ENCODE measurements around the gene NOTCH3. TPM values are rescaled to one million over a fixed set of nuclear protein-coding genes. Genes with fewer than 3 reads are reported as not detected.

Gene NOTCH3
- total RNA-seq, 1 experiment from 2014 or later = 39.4 TPM

- CTCF ChIA-PET = no interaction called here
- H3K27me3 ChIP-seq (ENCODE audit: insufficient read depth, low read length) = no peaks in the 10 kb centered on the region
- peaks cover 4 to 12% of the 10 kb centered on the region in 2 experiments; a peak in 3 of 4 replicates for H3K4me1 ChIP-seq (ENCODE audit: control insufficient read depth in 1 of 2, insufficient read depth in 2 of 2, low read length in 2 of 2)
- H3K9me2 ChIP-seq (ENCODE audit: insufficient read depth) = no peaks in the 10 kb centered on the region
- H3K9ac ChIP-seq (ENCODE audit: low read length) = no peak overlapping the region
- no peaks in the 10 kb centered on the region for H3K79me2 ChIP-seq (ENCODE audit: insufficient read depth, low read length)
- intact Hi-C loops (cut with micrococcal nuclease) = no loop called here
- no peaks in the 10 kb centered on the region for H3K36me3 ChIP-seq (ENCODE audit: control insufficient read depth in 1 of 2, insufficient read depth in 2 of 2, low read length in 2 of 2)
- RAD21 ChIA-PET (ENCODE audit: low non-redundant PET in 1 of 2, low total read pairs in 2 of 2, uncharacterized antibody in 2 of 2, unreplicated experiment in 2 of 2) = no interaction called here
- TF ChIP-seq SRF (IDR thresholded peaks at IDR 0.05; ENCODE audit: low read depth) (no peak), YY1 (IDR thresholded peaks at IDR 0.05; ENCODE audit: extremely low read depth, insufficient replicate concordance, low read depth, low read length) (no peak), POLR2AphosphoS5 (IDR thresholded peaks at IDR 0.05; ENCODE audit: low read depth, low read length) (no peak), FOSL1 (IDR thresholded peaks at IDR 0.05; ENCODE audit: low read depth) (peak; percentile 36; the same call in 1 of the 2 replicates)
- POLR2A ChIA-PET = no interaction called here
- H3K27ac ChIP-seq (ENCODE audit: low read depth, low read length) = no peak overlapping the region
- H3K4me2 ChIP-seq (ENCODE audit: low read length) = peak overlapping the region; percentile 31
- DNase-seq (ENCODE audit: low read depth, low spot score) (no peak), ATAC-seq (peak; percentile 78)
- H2AFZ ChIP-seq (ENCODE audit: low read depth, low read length, poor library complexity, severe bottlenecking) = no peak overlapping the region
- BruUV-seq (replicated peaks) = no TSS peak
- H3K9me3 ChIP-seq (ENCODE audit: control insufficient read depth in 1 of 2, insufficient read depth in 1 of 2, low read depth in 1 of 2, low read length in 2 of 2) = no peaks in the 10 kb centered on the region
- no peak overlapping the region for H3K4me3 ChIP-seq (replicated peaks in 1 of 2; ENCODE audit: low read depth in 1 of 2, low read length in 2 of 2)
- no peaks in the 10 kb centered on the region for H4K20me1 ChIP-seq (ENCODE audit: insufficient read depth)
These were observed 9.6 kb upstream of the NOTCH3 start for GRCh38 chr19:15210323-15210781.

- Histone ChIP-seq H3K9me3 (ENCODE audit: control insufficient read depth in 1 of 2, insufficient read depth in 1 of 2, low read depth in 1 of 2, low read length in 2 of 2) (no peaks in the 10 kb centered on the region), H4K20me1 (ENCODE audit: insufficient read depth) (no peaks in the 10 kb centered on the region), H3K27ac (ENCODE audit: low read depth, low read length) (no peak overlapping the region), H3K4me3 (replicated peaks in 1 of 2; ENCODE audit: low read depth in 1 of 2, low read length in 2 of 2) (peak overlapping the region; percentile 21 to 69), H3K36me3 (ENCODE audit: control insufficient read depth in 1 of 2, insufficient read depth in 2 of 2, low read length in 2 of 2) (peaks cover 0 to 3% of the 10 kb centered on the region in 2 experiments; a peak in 2 of 4 replicates), H2AFZ (ENCODE audit: low read depth, low read length, poor library complexity, severe bottlenecking) (peak overlapping the region; percentile 56), H3K27me3 (ENCODE audit: insufficient read depth, low read length) (no peaks in the 10 kb centered on the region), H3K9ac (ENCODE audit: low read length) (no peak overlapping the region), H3K9me2 (ENCODE audit: insufficient read depth) (no peaks in the 10 kb centered on the region), H3K4me2 (ENCODE audit: low read length) (peak overlapping the region; percentile 77), H3K4me1 (ENCODE audit: control insufficient read depth in 1 of 2, insufficient read depth in 2 of 2, low read length in 2 of 2) (peaks cover 15 to 30% of the 10 kb centered on the region in 2 experiments), H3K79me2 (ENCODE audit: insufficient read depth, low read length) (no peaks in the 10 kb centered on the region)
- ATAC-seq = no peak
- ChIA-PET POLR2A (interaction anchor here (0.7 to 0.8 kb wide), 2 partner anchors 182 to 733 kb away, joined by 4 to 5 read pairs; partner anchors contain the start of gene CYP4F11), RAD21 (ENCODE audit: low non-redundant PET in 1 of 2, low total read pairs in 2 of 2, uncharacterized antibody in 2 of 2, unreplicated experiment in 2 of 2) (no interaction called here), CTCF (no interaction called here)
- BruUV-seq (replicated peaks) = no TSS peak
- DNase-seq (ENCODE audit: low read depth, low spot score) = no peak
- intact Hi-C loops (cut with micrococcal nuclease) = no loop called here
- TF ChIP-seq ZNF274 (IDR thresholded peaks at IDR 0.05; ENCODE audit: low read depth, low read length) (no peak), ELF1 (IDR thresholded peaks at IDR 0.05; ENCODE audit: borderline replicate concordance, low read depth) (no peak), POLR2AphosphoS5 (IDR thresholded peaks at IDR 0.05; ENCODE audit: low read depth, low read length) (no peak), EGR1 (IDR thresholded peaks at IDR 0.05; ENCODE audit: low read depth) (no peak), JUND (IDR thresholded peaks at IDR 0.05) (no peak), EZH2phosphoT487 (IDR thresholded peaks at IDR 0.05; ENCODE audit: borderline replicate concordance) (no peak), CBX3 (IDR thresholded peaks at IDR 0.05; ENCODE audit: low read depth) (no peak), FOSL1 (IDR thresholded peaks at IDR 0.05; ENCODE audit: low read depth) (no peak), POLR2A (IDR thresholded peaks at IDR 0.05; ENCODE audit: borderline replicate concordance, extremely low read depth, insufficient read depth, insufficient read length) (no peak), SP1 (IDR thresholded peaks at IDR 0.05; ENCODE audit: low read depth) (no peak), ZFX (IDR thresholded peaks at IDR 0.05) (no peak), CEBPB (IDR thresholded peaks at IDR 0.05; ENCODE audit: low read depth) (no peak), RAD21 (IDR thresholded peaks at IDR 0.05; ENCODE audit: low read depth) (no peak)
- TF ChIP-seq, protein P1, sequence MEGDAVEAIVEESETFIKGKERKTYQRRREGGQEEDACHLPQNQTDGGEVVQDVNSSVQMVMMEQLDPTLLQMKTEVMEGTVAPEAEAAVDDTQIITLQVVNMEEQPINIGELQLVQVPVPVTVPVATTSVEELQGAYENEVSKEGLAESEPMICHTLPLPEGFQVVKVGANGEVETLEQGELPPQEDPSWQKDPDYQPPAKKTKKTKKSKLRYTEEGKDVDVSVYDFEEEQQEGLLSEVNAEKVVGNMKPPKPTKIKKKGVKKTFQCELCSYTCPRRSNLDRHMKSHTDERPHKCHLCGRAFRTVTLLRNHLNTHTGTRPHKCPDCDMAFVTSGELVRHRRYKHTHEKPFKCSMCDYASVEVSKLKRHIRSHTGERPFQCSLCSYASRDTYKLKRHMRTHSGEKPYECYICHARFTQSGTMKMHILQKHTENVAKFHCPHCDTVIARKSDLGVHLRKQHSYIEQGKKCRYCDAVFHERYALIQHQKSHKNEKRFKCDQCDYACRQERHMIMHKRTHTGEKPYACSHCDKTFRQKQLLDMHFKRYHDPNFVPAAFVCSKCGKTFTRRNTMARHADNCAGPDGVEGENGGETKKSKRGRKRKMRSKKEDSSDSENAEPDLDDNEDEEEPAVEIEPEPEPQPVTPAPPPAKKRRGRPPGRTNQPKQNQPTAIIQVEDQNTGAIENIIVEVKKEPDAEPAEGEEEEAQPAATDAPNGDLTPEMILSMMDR (IDR thresholded peaks at IDR 0.05 in 2 of 3, conservative IDR thresholded peaks at IDR 0.05 in 1 of 3; ENCODE audit: borderline replicate concordance in 1 of 3, insufficient read depth in 1 of 3, low read depth in 2 of 3, low read length in 2 of 3) = no peak
- TF ChIP-seq, protein P2, sequence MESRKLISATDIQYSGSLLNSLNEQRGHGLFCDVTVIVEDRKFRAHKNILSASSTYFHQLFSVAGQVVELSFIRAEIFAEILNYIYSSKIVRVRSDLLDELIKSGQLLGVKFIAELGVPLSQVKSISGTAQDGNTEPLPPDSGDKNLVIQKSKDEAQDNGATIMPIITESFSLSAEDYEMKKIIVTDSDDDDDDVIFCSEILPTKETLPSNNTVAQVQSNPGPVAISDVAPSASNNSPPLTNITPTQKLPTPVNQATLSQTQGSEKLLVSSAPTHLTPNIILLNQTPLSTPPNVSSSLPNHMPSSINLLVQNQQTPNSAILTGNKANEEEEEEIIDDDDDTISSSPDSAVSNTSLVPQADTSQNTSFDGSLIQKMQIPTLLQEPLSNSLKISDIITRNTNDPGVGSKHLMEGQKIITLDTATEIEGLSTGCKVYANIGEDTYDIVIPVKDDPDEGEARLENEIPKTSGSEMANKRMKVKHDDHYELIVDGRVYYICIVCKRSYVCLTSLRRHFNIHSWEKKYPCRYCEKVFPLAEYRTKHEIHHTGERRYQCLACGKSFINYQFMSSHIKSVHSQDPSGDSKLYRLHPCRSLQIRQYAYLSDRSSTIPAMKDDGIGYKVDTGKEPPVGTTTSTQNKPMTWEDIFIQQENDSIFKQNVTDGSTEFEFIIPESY (IDR thresholded peaks at IDR 0.05; ENCODE audit: extremely low read depth, insufficient replicate concordance, low read length) = no peak
These were observed 704 bp upstream of the NOTCH3 start for GRCh38 chr19:15201374-15202023.
